Glomerular visceral epithelial cell (primary cell): ENCODE results near the gene DPY19L1.
"Not testable (repeated sequence)": the region's sequence is repeated elsewhere in the genome, so short reads cannot be mapped to it uniquely, and the experiment has no call there.

Experiments
- DNase-seq: peaks from one replicate; pipeline ENCODE4 v3.0.0-alpha.2; 2016; ENCODE audit errors: extremely low spot score

DPY19L1 gene

DNA sequence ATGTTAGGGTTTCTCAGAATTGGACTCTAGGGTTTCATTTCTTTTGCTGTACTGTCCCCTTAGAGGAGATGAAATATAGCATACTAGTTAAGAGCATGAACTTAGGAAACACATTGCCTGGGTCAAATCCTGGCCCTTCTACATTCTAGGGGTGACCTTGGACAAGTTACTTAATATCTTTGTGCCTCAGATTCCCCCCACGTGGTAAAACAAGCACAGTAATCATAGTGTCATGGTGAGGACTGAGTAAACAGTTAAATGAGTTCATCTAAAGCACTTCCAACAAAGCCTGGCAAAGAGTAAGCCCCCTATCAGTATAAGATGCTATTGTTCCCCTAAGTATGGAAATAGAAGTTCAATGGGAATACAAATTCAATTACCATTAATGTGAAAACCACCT is 5.1 kb downstream of the DPY19L1 start:
- DNase-seq, result no peak

DNA sequence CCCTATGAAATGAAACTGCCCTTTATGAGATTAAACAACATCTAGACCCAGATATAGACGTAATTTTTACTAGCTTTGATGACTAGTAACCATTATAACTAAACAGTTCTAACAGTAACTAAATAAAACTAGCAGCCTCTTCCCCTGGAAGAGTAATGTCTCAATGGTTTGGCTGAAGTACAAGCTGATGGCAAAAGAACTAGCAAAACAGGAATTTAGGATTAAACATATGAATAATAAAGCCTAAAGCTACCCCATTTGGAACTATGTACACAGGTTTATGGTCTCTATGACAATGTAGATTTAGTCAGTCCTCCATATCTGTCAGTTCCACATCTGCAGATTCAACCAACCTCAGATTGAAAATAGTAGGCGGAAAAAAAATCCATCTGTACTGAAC is 6.4 kb downstream of the DPY19L1 start:
- DNase-seq, result no peak

DNA sequence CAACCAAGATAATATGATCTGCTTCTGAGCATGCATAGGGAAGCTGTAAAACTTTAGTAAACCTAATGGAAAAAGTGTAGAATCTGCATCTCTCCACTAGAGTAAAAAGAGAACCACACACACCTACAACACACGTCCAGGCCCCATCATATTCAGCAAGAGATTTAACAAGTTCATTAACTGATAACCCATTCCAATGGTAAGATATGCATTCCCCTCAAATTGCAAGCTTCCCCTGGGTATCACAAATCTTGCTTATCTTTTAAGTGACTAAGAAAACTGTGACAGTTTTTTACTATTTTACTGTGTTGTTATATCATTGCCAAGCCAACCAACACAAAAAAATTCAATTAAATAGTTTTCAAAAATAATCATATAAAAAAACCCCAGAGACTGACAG is 8.0 kb downstream of the DPY19L1 start:
- no peak for DNase-seq

DNA sequence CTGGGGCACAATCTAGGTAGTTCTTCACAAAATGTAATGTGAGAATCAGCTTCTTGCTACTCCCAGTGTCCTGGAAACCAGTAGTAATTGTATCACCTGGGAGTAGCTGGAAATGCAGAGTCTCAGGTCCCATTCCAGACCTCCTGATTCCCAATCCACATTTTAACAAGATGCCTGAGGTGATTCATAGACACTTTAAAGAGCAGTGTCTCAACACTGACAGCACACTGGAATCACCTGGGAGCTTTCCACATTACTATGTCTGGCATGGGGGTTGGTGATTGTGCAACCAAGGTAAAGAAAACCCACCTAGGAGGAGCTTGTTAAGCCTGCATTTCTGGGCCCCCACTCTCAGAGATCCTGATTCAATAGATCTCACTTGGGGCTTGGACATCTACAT is 11.1 kb downstream of the DPY19L1 start:
- DNase-seq, result no peak

DNA sequence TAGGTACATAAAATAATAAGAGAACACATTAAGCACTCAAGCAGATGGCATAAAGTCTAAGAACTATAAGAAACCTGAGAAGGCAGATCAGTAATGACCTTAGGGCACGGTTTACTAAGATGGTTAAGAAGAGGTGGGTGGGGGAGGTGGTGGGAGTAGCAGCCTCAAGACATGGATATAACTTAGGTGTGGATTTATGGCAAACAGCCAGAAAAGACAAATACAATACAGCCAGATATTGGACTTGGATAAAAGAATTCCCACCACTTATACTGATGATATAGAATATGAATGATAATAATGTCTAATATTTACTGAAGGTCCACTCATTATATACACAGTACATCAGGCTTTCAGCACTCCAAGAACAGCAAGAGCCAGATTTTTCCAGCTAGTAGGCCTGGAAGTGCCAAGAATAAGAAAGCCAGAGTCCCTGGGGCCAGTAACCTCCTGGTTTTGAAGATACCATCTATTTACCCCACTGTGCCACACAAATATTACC is 11.9 kb downstream of the DPY19L1 start:
- no peak for DNase-seq

DNA sequence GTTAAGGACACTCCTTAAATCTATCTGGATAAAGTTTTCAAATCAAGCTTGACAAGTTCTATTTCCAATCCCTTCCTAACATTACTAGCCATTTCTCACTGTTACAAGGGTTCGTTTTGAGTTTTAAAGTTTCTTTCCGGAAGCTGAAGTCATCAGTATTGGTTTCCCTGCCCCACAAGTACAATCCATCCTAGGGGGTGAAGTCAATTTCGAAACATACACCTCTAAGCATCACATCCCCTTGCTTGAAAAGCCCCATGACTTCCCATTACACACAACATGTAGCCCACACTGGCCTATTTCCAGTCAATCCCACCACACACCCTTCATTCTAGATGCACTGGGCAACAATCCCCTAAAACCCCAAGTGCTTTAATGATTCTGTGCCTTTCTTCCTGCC is 13.0 kb downstream of the DPY19L1 start:
- DNase-seq, result no peak

DNA sequence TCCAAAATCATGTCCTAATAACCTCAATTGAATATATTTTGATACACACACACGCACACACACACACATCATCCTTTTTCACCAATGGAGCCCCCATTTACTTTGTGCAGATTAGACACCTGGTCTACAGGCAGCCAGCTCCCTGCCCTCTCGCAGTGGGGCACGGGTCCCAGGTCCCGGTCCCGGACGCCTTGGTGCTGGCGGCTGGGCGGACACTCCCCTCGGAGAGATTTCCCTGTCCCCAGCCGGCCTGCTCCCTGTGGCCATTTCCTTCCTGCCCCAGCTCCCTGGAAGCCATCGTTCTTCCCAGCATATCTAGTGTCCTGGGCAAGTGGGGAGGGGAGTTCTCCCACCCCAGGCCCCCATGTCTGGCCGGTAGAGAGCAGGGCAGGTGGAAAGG is 14.6 kb downstream of the DPY19L1 start:
- DNase-seq, result no peak

DNA sequence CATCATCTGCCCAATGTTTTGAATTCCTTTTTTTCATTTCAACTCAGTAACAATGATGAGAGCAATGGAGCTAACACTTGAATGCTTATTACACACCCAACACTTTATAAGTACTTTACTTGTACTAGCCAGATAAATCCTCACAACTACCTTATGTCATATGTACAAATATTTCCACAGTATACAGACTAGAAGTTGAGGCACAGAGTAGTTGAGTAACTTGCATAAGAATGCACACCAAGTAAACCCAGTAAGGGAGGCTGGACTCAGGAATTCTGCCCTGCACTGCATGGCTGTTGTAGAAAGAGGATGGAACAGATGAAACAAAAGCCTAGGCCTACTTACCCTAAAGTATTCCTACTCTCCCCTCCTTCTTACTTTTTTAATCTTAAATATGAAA is 15.8 kb downstream of the DPY19L1 start:
- DNase-seq, result no peak

DNA sequence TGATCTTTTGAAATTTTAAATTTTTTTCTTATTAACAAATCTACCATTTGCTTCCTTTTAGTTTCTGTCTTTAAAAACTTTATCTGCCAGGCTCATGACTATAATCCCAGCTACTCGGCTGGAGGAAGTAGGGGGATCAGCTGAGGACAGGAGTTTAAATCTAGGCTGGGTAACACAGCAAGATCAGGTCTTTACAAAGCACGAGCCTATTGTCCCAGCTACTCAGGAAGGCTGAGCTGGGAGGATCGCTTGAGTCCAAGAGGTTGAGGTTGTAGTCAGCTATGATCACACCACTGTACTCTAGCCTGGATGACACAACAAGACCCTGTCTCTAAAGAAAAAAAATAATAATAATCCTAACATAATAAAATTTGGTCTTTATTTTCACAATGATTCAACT is 17.5 kb downstream of the DPY19L1 start:
- no peak for DNase-seq

DNA sequence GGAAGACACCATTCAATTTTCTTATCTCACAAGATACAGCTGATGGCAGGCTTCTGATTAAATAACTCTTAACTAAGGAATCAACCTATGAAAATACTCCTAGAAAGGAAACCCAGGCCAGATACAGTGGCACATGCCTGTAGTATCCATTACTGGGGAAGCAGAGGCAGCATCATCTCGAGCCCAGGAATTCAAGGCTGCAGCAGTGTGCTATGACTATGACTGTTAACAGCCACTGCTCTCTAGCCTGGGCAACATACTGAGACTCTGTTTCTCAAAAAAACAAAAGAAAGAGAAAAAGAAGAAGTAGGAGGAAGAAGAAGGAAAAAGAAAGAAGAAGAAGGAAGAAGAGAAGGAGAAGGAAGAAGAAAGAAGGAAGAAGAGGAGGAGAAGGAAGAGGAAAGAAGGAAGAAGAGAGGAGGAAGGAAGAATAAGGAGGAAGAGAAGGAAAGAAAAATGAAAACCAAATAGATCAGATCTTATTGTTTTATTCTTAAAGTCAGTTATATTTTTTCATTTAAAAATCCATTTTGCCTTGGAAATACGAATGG is 18.0 kb downstream of the DPY19L1 start:
- DNase-seq, result no peak

DNA sequence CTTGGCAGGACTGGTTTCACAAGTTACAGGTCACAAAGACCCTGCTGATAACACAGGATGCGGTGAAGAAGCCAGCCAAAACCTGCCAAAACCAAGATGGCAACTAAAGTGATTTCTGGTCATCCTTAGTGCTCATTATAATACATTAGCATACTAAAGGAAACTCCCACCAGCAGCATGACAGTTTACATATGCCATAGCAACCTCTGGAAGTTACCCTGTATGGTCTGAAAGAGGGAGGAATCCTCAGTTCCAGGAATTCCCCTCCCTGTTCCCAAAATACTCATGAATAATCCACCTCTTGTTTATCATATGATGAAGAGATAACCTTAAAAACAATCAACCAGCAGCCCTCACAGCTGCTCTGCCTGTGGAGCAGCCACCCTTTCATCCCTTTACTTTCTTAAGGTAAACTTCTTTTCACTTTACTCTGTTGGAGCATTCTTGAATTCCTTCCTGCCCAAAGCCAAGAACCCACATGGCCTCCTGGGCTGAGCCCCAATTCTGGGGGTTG is 21.9 kb downstream of the DPY19L1 start:
- DNase-seq, result no peak

DNA sequence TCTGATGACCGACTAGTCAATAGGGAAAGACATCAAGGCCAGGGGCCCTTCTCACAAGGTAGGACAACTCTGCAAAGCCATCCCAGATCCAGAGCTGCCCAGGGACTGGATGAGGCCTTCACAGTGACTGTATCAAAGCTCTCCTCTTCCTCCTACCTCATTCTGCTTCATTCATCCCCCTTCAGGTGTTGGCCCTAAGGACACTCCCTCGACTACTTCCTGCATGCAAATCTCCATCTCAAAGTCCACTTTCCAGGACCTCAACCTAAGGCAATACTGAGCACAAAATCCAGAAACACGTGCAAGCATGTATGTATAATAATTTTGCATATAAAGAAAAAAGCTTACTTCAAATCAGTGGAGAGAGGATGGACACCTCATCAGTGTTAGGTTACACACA is 25.1 kb downstream of the DPY19L1 start:
- DNase-seq, result no peak

DNA sequence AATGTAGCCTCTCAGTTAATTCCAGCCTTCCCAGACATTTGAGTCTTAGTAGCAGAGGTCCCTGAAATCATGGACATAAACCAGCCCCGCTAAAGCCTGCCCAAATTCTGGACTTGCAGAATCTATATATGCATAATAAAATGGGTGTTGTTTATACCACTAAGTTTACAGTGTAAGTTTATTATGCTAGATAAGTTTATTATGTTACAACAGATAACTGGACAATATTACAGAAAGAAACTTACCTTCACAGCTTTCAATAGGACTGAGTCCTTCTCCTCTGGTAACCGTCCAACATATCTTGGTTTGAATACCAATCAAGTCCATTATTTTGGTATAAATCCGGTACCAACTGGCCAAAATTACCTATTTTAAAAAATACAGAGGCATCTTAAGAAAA is 26.2 kb downstream of the DPY19L1 start:
- no peak for DNase-seq

DNA sequence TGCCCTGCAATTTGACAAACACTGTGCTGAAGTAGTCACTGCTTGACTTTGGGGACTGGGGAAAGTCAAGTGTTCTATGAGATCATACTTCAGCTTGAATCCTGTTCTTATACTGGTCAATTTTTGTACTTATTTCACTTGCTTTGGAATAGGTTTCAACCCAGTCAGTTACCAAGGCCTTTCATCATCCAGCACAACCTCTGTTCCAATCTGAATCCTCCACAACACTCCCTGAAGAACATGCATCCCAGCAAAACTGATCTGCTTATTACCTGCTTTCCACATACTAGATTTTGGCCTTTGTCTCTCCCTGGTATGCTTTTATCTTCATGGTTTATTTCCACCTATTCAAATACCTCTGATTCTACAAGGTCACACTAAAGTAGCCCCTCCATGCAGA is 29.5 kb downstream of the DPY19L1 start:
- DNase-seq, result no peak

DNA sequence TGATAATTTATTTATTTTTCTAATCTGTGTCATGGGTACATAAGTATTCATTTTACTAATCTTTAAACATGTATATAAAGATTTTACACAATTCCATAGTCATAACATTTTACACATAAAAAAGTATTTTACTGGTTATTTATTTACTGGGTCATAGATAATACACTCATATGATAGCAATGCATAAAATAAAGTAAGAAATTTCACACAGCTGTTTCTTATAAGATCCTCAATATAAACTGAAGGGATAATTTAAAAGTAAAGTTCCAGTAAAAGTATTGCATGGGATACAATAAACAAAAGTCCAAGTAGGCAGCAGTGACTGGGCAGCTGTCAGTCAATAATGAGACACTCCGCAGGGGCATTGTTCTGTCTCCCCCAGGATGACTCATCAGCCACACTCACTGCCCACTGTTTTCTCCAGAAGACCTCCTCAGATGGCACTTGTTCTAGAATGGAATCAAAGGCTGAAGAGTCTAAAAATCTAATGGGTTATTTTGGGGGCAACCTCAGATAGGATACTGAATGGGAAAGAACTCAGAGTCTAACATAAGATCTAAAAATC is 32.7 kb downstream of the DPY19L1 start:
- DNase-seq, result peak; percentile 47

DNA sequence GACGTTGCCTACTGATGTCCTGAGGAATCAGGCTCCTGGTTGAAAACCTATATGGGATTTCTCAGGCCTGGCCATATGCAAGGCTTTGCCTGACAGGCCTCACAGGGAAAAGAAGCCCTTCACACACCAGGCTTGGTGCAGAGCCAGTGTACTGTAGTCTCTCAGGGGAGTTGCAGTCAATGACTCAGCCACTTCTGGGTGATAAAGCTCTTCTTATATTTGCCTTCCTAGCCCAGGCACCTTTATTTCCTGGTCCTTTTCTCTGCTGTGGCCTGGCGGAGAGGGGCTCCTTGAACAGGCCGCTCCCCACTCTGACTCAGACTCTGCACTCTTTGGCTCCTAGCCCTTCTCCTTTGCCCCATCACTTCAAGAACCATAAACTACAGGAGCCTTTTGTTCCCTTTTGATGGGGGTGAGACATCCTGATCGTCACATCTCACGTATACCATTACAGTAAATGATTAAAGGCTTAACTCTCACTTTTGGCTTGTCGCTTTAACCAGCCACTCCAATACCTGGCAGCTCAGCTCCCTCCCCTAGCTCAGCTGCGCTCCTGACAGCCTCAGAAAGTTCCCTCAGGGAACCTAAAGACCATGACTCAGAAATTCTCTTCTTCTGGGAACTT is 33.5 kb downstream of the DPY19L1 start:
- peak; percentile 91 for DNase-seq

DNA sequence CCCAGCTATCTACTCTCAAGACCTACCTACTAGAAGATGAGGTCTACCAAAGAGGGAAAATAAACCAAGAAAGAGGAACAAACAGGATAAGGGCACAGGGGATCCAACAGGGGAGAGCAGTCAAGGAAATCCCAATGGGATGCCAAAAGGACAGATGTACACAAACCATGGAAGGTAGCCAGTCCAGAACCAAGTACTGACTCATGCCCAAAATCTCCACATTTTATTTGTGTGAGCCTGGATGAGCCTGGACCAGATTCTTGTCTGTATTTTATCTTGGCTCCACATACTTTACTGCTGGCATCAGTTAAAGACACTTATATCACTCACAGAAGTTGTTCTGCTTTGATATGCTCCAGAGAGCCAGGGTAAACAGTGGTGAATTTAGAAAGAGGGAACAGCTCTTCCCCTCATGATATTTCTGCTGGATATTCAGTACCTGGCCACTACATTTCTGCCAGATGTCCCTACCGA is 34.1 kb downstream of the DPY19L1 start:
- peak; percentile 35 for DNase-seq

DNA sequence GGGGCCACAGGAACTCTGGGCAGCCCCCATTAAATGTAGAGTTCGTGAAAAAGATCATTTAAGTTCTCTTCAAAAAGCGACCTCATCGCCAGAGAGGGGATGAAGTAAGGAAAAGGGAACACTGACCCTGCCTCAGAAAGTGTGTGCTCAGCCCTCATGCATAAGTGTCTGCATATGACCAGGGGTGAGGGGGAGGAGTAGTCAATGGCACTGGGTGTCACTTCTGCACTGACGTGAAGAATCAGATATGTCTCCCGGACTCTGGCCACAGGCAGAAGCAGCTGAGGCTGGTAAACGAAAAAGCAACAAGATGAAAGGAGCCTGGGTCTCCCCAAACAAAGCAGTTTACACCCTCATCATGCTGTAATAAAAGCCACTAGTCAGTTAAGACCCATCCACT is 39.0 kb downstream of the DPY19L1 start:
- DNase-seq, result not testable (repeated sequence)

DNA sequence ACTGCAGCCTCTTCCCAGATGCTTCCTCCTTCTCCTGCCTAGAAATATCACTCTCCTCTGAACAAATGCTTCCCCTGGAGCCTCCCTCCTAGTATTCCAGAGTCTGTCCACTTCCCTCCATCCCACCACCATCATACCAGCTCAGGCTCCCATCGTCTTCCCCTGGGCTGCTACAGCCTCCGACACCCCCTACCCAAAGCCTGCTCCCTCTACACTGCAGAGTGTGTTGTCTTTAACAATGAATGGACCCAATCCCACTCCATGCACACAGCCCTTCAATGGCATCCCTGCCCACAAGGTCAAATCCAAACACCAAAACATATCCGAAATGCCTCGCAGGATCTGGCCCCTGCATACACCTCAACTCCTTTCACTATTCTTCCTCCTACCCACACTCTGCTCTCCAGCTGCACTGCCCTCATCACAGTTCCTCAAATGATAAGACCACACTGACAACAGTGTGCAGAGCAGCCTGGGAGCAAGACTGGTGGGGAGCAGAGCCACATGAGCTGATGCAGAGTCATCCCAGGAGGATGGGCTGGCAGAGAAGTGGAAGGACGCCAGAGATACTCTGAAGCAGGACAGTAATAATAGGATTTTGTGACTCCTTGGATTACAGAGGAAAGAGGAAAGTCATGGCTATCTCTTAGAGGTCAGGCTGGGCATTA is 40.7 kb downstream of the DPY19L1 start:
- not testable (repeated sequence) for DNase-seq

DNA sequence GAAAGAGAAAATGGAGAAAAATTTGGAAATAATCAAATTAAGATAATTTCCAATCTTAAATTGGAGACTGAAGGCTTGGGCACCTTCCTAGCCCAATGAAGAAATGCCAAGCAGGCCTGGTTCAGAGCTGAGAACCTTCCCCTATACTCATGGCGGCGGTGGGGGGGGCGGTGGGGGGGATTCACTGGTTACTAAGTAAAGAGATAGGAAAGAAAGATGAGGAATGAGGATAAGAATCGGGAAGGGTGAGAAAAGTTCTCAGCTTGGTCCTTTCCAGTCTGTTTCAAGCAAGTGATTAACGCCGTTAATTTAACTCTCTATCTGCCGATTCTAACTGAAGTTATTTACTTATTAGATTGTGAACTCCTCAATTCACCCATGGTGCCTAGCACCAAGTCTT is 41.5 kb downstream of the DPY19L1 start:
- DNase-seq, result no peak

DNA sequence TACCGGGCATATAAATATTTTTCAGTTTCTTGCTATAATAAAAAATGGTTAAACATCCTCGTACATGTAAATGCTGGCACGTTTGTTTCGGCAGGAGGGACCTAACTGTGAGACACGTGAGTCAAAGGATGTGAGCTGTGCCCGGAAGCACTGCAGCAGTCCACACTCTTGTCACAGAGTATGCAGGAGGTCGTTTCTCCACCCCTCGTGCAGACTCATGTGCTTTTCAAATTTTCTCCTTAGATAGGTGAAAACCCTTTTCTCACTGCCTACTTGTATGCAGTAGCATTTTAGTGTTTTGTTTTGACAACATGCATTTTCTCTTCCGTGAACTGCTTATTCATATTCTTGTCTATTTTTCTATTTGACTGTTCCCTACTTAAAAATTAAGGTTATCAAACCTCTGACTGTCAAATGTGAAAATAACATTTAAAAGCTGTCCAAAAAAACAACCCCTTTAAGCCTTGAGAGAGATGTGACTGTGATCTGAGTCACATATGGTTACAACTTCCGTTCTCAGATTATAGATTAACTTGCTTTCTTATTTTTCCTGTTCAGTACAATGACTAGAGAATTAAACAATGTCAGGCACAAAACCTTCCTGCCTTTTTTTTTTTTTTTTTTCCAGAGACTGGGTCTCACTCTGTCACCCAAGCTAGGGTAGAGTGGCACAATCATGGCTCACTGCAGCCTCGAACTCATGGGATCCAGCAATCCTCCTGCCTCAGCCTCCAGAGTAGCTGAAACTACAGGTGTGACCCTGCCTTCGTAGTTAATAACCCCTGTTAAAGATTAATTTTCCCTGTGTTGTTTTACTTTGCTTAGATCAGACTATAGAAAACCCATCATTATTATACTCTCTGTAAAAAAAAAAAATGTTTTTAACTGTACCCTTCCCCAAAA is 45.1 kb downstream of the DPY19L1 start:
- peak; percentile 63 for DNase-seq
